Cardiac fibroblast (primary cell): ENCODE data around the gene SVIP.

Source experiments
- DNase-seq, 2 donors: peaks; one replicate each; pipeline versions ENCODE4 v3.0.0 to v3.0.0-alpha.2; 2010; ENCODE audit warnings: low read depth in 2 of 2
- H3K4me3 ChIP-seq, 2 donors: replicated peaks in 1 of 2; 1 replicate in 1 of 2; 2 replicates in 1 of 2; pipeline ENCODE4 v1.5.1; 2011; ENCODE audit warnings: low read depth in 2 of 2, low read length in 2 of 2, mild to moderate bottlenecking in 2 of 2, moderate library complexity in 1 of 2
- TF ChIP-seq, protein P1 (sequence below): IDR thresholded peaks from one replicate; pipeline ENCODE4 v1.5.1; 2011; ENCODE audit warnings: low read depth, mild to moderate bottlenecking, low read length, inconsistent platforms

Gene SVIP

DNA sequence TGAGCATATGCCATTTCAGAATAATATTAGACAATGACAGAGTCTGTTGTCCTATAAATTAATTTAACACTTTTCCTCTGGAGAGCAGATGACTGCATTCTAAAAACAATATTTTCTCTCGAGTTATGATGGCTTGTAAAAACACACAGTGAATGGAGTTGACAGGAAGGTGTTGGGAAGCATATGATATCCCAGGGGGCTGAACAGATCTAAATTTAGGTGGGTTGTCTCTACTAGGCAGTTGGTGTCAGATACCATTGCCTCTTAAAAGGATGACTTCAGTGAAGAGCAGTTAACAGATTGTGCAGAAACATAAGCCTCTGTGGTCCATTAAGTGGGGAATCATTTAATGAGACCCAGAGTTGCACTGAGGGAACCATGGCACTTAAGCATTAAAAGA, 30.7 kb downstream of the SVIP start:
- TF ChIP-seq, protein P1, sequence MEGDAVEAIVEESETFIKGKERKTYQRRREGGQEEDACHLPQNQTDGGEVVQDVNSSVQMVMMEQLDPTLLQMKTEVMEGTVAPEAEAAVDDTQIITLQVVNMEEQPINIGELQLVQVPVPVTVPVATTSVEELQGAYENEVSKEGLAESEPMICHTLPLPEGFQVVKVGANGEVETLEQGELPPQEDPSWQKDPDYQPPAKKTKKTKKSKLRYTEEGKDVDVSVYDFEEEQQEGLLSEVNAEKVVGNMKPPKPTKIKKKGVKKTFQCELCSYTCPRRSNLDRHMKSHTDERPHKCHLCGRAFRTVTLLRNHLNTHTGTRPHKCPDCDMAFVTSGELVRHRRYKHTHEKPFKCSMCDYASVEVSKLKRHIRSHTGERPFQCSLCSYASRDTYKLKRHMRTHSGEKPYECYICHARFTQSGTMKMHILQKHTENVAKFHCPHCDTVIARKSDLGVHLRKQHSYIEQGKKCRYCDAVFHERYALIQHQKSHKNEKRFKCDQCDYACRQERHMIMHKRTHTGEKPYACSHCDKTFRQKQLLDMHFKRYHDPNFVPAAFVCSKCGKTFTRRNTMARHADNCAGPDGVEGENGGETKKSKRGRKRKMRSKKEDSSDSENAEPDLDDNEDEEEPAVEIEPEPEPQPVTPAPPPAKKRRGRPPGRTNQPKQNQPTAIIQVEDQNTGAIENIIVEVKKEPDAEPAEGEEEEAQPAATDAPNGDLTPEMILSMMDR, result no peak
- DNase-seq, result no peak
- no peak overlapping the region for H3K4me3 ChIP-seq

DNA sequence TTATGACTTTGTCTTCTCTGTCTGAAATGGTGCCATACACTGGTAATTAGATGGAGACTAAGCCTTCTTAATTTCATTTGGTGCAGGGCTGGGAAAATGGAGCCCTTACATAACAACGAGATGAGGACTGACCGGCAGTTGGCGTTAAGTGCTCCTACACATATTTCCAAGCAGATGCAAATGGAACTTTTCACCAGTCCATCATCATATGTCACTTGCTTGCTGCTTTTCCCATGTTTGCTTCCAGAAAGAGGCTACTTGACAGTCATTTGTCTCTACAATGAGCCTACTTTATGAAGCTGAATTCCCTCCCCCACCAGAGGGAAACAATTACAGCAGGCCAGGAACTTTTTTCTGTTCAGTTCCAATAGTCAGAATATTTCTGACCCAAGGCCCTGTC, 32.6 kb downstream of the SVIP start:
- TF ChIP-seq, protein P1, result no peak
- no peak for DNase-seq

DNA sequence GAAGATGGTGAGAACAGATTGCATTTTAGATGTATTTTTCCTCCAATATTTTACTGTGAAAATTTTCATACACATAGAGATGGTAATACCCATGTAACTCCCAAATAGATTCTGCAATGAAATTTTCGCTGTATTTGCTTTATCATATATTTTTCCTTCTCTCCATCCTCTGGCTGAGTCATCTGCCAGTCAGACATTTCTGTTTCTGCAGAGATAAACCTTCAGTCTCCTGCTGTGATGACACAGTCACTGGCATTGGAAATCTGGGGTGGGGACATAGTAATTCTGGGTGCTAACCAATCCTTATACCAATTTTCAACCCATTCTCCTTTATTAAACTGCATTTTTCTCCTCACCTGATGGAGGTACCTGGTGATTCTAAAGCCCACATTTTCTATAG, 33.7 kb downstream of the SVIP start:
- no peak for DNase-seq
- TF ChIP-seq, protein P1, result no peak
- H3K4me3 ChIP-seq, result no peak overlapping the region

More for the DNA sequence above, 32.6 kb downstream of the SVIP start:
- H3K4me3 ChIP-seq, result no peak overlapping the region

DNA sequence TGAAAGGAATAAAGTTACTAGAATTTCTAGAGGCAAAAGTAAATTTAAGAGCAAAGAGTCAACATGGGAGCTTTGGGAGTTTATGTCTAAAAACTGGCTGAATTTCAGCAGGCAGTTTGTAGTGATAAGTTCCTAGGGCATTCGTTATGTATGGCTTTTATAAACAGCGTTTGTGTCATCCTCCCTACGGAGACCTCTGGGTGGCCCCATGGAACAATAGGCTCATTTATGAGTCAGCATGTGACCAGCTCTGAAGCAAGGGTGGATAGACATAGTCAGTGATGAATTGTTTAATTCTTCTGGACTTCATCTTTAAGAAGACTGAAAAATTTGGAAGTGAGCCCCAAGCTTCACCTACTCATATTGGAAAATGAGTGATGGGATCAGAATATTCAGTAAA, 37.1 kb downstream of the SVIP start:
- TF ChIP-seq, protein P1, result no peak
- no peak overlapping the region for H3K4me3 ChIP-seq
- DNase-seq, result peak; percentile 77 to 92

DNA sequence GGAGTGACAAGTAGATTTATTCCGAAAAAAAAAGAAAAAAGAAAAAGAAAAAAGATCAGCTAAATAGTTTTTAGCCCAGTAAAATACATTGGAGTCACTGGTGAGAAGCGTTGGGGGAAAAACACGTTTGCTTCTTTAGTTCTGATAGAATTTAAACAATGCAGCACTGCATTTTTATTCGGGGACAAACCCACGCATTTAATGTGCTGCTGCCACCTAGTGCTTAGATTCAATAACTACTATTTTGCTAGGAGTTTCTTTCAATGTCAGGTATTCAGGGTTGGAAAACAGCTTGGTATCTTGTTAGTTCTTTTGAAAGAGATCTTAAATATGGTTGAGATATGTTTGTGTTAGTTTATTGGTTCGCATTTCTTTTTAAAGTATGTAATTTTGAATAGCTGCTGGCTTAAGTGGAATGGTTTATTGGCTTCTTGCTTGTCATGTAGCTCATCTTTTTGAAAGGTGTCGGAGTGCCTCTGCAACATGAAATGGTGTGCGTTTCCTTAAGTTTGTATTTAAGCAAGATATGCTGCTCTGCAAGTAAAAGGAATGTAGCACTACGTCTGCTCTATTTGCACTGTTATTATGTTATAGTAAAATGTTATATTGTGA, 41.9 kb downstream of the SVIP start:
- peak; percentile 67 to 73 for DNase-seq
- TF ChIP-seq, protein P1, result peak; percentile 59

DNA sequence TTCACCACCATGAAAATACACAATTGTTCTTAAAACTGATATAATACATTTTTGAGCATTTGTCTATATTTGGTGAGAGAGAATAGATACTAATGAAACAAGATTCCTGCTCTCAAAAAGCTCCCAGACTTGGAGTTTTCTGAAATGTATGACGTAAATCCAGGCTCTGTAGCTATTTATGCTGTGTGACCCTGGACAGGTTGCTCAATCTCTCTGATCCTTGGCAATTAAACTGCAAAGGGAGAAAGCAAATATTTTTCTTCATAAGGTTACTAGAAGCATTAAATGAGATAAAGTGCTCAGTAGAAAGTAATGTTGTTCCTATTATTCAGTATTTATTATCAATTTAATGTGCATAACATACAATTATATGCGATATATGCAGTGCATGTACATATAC, 42.5 kb downstream of the SVIP start:
- no peak overlapping the region for H3K4me3 ChIP-seq
- no peak for DNase-seq
- TF ChIP-seq, protein P1, result no peak

More for the DNA sequence above, 41.9 kb downstream of the SVIP start:
- H3K4me3 ChIP-seq, result no peak overlapping the region

DNA sequence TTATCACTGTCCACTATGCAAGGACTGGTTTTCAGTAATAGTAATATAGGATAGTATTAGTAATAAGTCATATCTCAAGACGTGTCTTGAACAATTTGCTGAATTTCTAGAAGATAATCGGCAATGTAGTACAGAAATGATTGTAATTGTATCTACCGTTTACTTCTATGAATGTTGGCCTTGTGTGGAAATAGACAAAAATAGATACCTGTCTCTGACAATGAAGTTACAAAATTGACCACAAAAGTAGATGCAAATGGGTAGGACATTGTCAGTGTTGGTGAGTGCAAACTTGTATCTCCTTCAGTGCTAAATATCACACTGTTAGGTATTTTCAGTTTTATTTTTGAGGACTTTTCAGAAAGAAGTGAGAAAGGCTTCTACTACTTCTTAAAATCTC, 43.1 kb downstream of the SVIP start:
- H3K4me3 ChIP-seq, result no peak overlapping the region
- no peak for DNase-seq
- TF ChIP-seq, protein P1, result no peak
